Sigmoid colon (tissue), 3 donors: Measurements from ENCODE around the gene OSER1.

Source experiments
- CTCF ChIP-seq, 4 experiments: fragments of 450-650 bp in 3 of 4; fragments of 200-600 bp in 1 of 4; IDR thresholded peaks; one replicate each; pipeline ENCODE4 v1.5.1; 2016 to 2019; ENCODE audit warnings: antibody characterized with exemption in 4 of 4, mild to moderate bottlenecking in 3 of 4, moderate library complexity in 2 of 4
- POLR2A ChIP-seq, 2 donors: fragments of 450-650 bp; IDR thresholded peaks; one replicate each; pipeline ENCODE4 v1.6.1; 2016; ENCODE audit warnings: antibody characterized with exemption in 2 of 2, mild to moderate bottlenecking in 2 of 2, moderate library complexity in 2 of 2

GRCh38 chr20:44258226-44258890 lies 47.8 kb upstream of the OSER1 start:
- TF ChIP-seq CTCF (IDR thresholded peaks at IDR 0.05) (no peak), POLR2A (IDR thresholded peaks at IDR 0.05) (no peak)
